BLaER1 treated with 17β-estradiol and CSF1 and Interleukin-3, amounts not matched to agents 10 nM and 100 nM (cell line): ENCODE measurements around the gene ACAD11.
"Not testable (repeated sequence)": the region's sequence is repeated elsewhere in the genome, so short reads cannot be mapped to it uniquely, and the experiment has no call there.

Source experiments
- H3K27ac ChIP-seq, 11 experiments: shearing (Covaris generic); formaldehyde crosslinking; 2 replicates each; pipeline ENCODE4 v1.8.1; 2022
- H3K27me3 ChIP-seq, 11 experiments: shearing (Covaris generic); formaldehyde crosslinking; 2 replicates each; pipeline ENCODE4 v1.8.1; 2022
- H3K36me3 ChIP-seq, 11 experiments: shearing (Covaris generic); formaldehyde crosslinking; 2 replicates each; pipeline ENCODE4 v1.8.1; 2022
- H3K4me1 ChIP-seq, 10 experiments: shearing (Covaris generic); formaldehyde crosslinking; 2 replicates each; pipeline ENCODE4 v1.8.1; 2022
- H3K4me2 ChIP-seq, 11 experiments: shearing (Covaris generic); formaldehyde crosslinking; 2 replicates each; pipeline ENCODE4 v1.8.1; 2022
- H3K4me3 ChIP-seq, 10 experiments: shearing (Covaris generic); formaldehyde crosslinking; 2 replicates each; pipeline ENCODE4 v1.8.1; 2022
- H3K9ac ChIP-seq, 11 experiments: shearing (Covaris generic); formaldehyde crosslinking; 2 replicates each; pipeline ENCODE4 v1.8.1; 2022
- H3K9me3 ChIP-seq, 11 experiments: shearing (Covaris generic); formaldehyde crosslinking; replicated peaks in 1 of 11; 2 replicates each; pipeline ENCODE4 v1.8.1; 2022
- H4K20me1 ChIP-seq, 11 experiments: shearing (Covaris generic); formaldehyde crosslinking; 2 replicates each; pipeline ENCODE4 v1.8.1; 2022
- Cebpa-rat ChIP-seq, 11 experiments: shearing (Covaris generic); IDR thresholded peaks; 2 replicates each; pipeline ENCODE4 v1.8.1; 2022

Gene ACAD11

DNA sequence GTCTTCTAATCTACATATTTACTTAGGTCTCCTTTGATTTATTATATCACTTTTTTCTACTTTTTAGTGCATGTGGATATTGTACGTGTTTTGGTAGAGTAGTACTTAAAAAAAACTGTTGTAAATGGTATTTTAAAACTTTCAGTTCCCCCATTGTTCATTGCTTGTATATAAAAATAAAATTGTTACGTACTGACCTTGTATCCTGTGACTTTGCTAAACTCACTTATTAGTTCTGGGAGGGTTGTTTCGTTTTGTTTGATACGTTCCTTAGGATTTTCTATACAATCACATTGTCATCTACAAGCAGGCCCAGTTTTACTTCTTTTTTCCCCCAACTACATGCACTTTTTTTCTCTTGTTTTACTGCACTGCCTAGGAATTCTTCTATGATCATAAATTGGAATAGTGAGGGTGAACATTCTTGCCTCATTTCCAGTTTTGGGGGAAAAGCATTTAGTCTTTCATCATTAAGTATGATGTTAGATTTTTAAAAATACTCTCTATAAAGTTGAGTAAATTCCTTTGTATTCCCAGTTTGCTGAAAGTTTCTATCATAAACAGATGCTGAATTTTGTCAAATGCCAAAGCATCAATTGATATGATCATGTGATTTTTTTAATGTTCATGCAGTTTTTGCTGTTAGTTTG lies 96.1 kb downstream of the ACAD11 start:
- Histone ChIP-seq H3K4me2 (peak overlapping the region in 4 of 11 experiments; percentile 13 to 60 (median 51); a peak in 6 of 22 replicates), H4K20me1 (no peaks in the 10 kb centered on the region), H3K36me3 (peaks cover 0 to 22% (median 3%) of the 10 kb centered on the region in 11 experiments; a peak in 6 of 22 replicates), H3K4me3 (no peak overlapping the region), H3K27me3 (no peaks in the 10 kb centered on the region), H3K9me3 (peaks cover 0 to 6% (median 0%) of the 10 kb centered on the region in 11 experiments; a peak in 3 of 22 replicates), H3K9ac (peak overlapping the region in 1 of 11 experiments; percentile 0; a peak in 1 of 22 replicates), H3K27ac (peak overlapping the region in 3 of 11 experiments; percentile 33 to 54 (median 42); a peak in 4 of 22 replicates), H3K4me1 (peaks cover 0 to 80% (median 0%) of the 10 kb centered on the region in 10 experiments; a peak in 6 of 20 replicates)
- no peak for TF ChIP-seq Cebpa-rat (IDR thresholded peaks at IDR 0.05)

GRCh38 chr3:132561003-132561402 lies 98.6 kb downstream of the ACAD11 start:
- TF ChIP-seq Cebpa-rat (IDR thresholded peaks at IDR 0.05), result no peak
- H3K27me3 ChIP-seq, result no peaks in the 10 kb centered on the region
- no peak overlapping the region for H3K27ac ChIP-seq
- H3K4me2 ChIP-seq, result peak overlapping the region in 1 of 11 experiments; percentile 56; a peak in 1 of 22 replicates
- peaks cover 0 to 6% (median 0%) of the 10 kb centered on the region in 11 experiments; a peak in 3 of 22 replicates for H3K9me3 ChIP-seq
- H3K9ac ChIP-seq, result no peak overlapping the region
- no peaks in the 10 kb centered on the region for H4K20me1 ChIP-seq
- H3K4me3 ChIP-seq, result no peak overlapping the region
- H3K4me1 ChIP-seq, result peaks cover 0 to 55% (median 0%) of the 10 kb centered on the region in 10 experiments; a peak in 6 of 20 replicates
- H3K36me3 ChIP-seq, result peaks cover 0 to 25% (median 6%) of the 10 kb centered on the region in 11 experiments; a peak in 6 of 22 replicates

GRCh38 chr3:132556508-132557159 lies 103.0 kb downstream of the ACAD11 start:
- Histone ChIP-seq H3K9ac (no peak overlapping the region), H3K9me3 (no peaks in the 10 kb centered on the region), H3K27me3 (no peaks in the 10 kb centered on the region), H3K4me1 (peaks cover 0 to 38% (median 0%) of the 10 kb centered on the region in 10 experiments; a peak in 7 of 20 replicates), H3K27ac (no peak overlapping the region), H3K4me3 (no peak overlapping the region), H3K36me3 (peaks cover 0 to 19% (median 0%) of the 10 kb centered on the region in 11 experiments; a peak in 6 of 22 replicates), H4K20me1 (no peaks in the 10 kb centered on the region), H3K4me2 (no peak overlapping the region)
- no peak for TF ChIP-seq Cebpa-rat (IDR thresholded peaks at IDR 0.05)

GRCh38 chr3:132556036-132556386 lies 103.6 kb downstream of the ACAD11 start:
- H4K20me1 ChIP-seq, H3K9me3 ChIP-seq, H3K27me3 ChIP-seq, H3K4me3 ChIP-seq, H3K27ac ChIP-seq, H3K9ac ChIP-seq, H3K4me2 ChIP-seq: not testable (repeated sequence)
- Histone ChIP-seq H3K36me3 (peaks cover 0 to 15% (median 0%) of the 10 kb centered on the region in 11 experiments; a peak in 6 of 22 replicates), H3K4me1 (peaks cover 2 to 44% (median 5%) of the 10 kb centered on the region in 10 experiments; a peak in 19 of 20 replicates)

DNA sequence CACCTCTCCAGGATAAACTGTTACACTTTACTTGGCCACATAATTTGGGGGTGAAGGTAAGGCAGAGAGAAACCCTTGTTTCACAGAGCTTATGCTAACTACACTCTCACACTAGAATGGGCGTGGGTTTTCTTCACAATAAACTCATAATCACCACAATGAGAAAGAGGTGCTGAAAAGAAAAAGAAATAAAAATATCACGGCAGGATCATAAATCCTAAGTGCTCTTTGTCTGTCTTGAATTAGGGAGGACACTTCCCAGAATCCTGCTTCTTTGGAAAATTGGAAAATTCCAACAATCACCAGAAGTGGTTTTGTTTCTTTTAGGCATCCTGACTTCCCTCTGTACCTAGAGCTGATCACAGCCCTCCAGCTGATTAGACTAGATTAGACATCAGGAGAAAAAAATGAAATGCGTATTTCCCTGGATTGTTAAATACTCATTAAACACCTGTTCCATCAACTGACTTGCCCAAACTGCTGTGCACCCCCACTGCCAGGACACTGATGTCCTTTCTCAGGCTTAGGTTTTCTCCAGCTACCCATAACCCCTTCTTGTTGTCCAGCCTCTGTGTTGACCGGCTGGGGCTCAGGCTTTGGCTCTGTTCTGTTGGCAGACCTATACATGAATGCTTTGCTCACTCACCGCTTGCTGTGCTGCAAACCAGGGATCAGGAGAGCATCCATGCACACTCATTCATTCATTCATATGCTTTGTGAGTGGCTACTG lies 104.1 kb downstream of the ACAD11 start:
- TF ChIP-seq Cebpa-rat (IDR thresholded peaks at IDR 0.05), result no peak
- H3K4me3 ChIP-seq, result no peak overlapping the region
- no peak overlapping the region for H3K27ac ChIP-seq

DNA sequence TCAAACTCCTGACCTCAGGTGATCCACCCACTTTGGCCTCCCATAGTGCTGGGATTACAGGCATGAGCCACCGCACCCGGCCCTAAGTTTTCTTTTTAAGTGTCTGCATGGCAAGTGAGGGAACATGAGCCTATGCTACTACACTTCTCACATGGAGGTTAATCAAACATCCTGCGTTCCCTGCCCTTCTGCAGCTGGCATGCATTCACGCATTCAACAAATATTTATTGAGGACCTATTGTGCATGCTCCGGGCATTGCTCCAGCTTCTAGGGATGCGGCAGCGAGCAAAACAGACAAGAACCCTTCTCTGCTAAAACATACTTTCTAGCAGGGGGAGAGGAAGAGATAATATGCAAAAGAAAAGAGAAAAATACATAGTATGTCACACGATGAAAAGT lies 105.2 kb downstream of the ACAD11 start:
- Histone ChIP-seq H4K20me1 (no peaks in the 10 kb centered on the region), H3K36me3 (peaks cover 0 to 11% (median 0%) of the 10 kb centered on the region in 11 experiments; a peak in 5 of 22 replicates), H3K27me3 (no peaks in the 10 kb centered on the region), H3K4me1 (peaks cover 16 to 44% (median 21%) of the 10 kb centered on the region in 10 experiments), H3K4me3 (no peak overlapping the region), H3K9ac (no peak overlapping the region), H3K4me2 (no peak overlapping the region), H3K27ac (no peak overlapping the region), H3K9me3 (no peaks in the 10 kb centered on the region)
- no peak for TF ChIP-seq Cebpa-rat (IDR thresholded peaks at IDR 0.05)

More for the DNA sequence above, 104.1 kb downstream of the ACAD11 start:
- Histone ChIP-seq H3K9me3 (no peaks in the 10 kb centered on the region), H4K20me1 (no peaks in the 10 kb centered on the region), H3K9ac (no peak overlapping the region), H3K4me1 (peaks cover 7 to 44% (median 10%) of the 10 kb centered on the region in 10 experiments), H3K27me3 (no peaks in the 10 kb centered on the region), H3K36me3 (peaks cover 0 to 11% (median 0%) of the 10 kb centered on the region in 11 experiments; a peak in 5 of 22 replicates), H3K4me2 (no peak overlapping the region)

DNA sequence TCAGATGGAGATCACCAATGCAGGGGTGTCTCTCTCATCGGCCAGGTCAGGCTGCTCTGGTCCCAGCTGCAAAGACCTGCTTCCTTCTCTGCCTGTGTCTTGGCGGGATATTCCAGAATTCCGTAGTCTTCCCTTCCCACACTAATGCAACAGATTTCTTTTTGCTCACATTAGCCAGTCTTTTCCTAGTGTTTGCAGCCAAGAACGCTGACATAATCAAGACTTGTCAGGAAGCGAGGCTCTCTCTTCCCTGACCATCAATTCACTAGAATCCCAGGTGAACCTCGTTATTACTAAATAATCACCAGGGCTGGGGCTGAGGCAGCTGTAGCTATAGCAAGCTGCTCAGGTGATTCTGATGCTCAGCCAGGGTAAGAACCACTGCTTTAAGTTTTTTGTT lies 105.8 kb downstream of the ACAD11 start:
- no peaks in the 10 kb centered on the region for H3K27me3 ChIP-seq
- H3K4me1 ChIP-seq, result peaks cover 16 to 48% (median 22%) of the 10 kb centered on the region in 10 experiments
- no peaks in the 10 kb centered on the region for H3K9me3 ChIP-seq
- H3K9ac ChIP-seq, result no peak overlapping the region
- no peak for TF ChIP-seq Cebpa-rat (IDR thresholded peaks at IDR 0.05)
- no peak overlapping the region for H3K4me3 ChIP-seq
- no peak overlapping the region for H3K4me2 ChIP-seq
- no peaks in the 10 kb centered on the region for H4K20me1 ChIP-seq
- H3K36me3 ChIP-seq, result peaks cover 0 to 8% (median 0%) of the 10 kb centered on the region in 11 experiments; a peak in 5 of 22 replicates
- no peak overlapping the region for H3K27ac ChIP-seq

DNA sequence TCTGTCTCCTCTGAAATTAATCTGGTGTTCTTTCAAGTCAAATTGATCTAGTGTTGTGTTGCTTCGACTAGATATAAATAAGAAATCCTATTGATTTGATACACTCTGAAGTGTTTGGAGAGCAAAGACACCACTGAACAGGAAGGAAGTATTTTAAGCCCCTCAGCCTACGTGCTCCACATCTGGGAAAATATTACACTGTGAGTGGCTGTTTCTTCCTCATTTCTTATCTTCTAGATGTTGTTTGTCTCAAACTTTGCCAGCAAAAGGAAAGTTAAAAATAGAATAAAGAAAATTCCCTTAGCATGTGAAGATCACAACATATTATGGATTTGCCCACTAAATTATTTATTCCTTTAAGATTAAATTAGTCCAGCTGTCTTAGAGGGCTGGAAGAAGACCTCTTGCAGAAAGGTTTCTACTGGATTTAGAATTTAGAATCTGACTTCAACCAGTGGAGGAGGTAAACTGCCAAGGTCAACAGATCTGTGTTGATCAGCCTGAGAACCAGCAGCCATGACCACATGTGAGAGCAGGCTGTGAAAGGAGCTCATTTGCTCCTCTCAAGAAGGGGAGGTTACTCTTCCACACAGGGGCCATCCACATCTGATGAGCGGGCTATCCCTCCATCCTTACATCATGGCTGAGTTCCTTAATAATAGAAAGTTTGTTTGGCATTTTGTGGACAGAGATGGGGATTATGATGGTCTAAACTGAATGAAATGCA lies 108.9 kb downstream of the ACAD11 start:
- Histone ChIP-seq H3K9ac (peak overlapping the region in 3 of 11 experiments; percentile 2 to 39 (median 12); a peak in 2 of 22 replicates), H4K20me1 (no peaks in the 10 kb centered on the region), H3K36me3 (no peaks in the 10 kb centered on the region; a peak in 1 of 22 replicates), H3K4me3 (no peak overlapping the region), H3K4me2 (peak overlapping the region; percentile 28 to 78 (median 63)), H3K27ac (peak overlapping the region in 9 of 11 experiments; percentile 1 to 66 (median 32); a peak in 14 of 22 replicates), H3K9me3 (peaks cover 0 to 9% (median 7%) of the 10 kb centered on the region in 11 experiments; a peak in 12 of 22 replicates), H3K4me1 (peaks cover 16 to 78% (median 24%) of the 10 kb centered on the region in 10 experiments), H3K27me3 (no peaks in the 10 kb centered on the region)
- no peak for TF ChIP-seq Cebpa-rat (IDR thresholded peaks at IDR 0.05)
